ENCODE data around the gene SLC5A3.

Gene SLC5A3

DNA sequence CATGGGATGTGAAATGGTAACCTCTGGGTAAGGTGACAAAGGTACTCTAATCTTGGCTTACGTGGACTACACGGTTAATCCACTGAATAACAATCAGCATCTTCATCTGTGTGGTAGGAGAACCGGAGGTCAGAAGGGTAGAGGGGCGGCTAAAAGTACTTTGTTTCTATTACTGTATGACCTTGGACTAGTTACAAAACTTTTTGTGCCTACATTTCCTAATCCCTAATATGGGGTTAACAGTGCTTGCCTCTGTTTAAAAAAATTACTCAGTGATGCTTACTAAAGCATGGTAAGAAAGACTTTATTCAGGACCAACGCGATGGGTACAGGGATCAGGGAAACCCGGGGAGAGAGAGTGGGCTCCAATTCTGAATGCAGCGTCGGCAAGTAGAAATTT is 1.7 kb upstream of the SLC5A3 start:
- no peak for DNase-seq (ENCODE audit: low read depth)

GRCh38 chr21:34072145-34073031 is 990 bp upstream of the SLC5A3 start:
- DNase-seq (ENCODE audit: low read depth), result no peak

DNA sequence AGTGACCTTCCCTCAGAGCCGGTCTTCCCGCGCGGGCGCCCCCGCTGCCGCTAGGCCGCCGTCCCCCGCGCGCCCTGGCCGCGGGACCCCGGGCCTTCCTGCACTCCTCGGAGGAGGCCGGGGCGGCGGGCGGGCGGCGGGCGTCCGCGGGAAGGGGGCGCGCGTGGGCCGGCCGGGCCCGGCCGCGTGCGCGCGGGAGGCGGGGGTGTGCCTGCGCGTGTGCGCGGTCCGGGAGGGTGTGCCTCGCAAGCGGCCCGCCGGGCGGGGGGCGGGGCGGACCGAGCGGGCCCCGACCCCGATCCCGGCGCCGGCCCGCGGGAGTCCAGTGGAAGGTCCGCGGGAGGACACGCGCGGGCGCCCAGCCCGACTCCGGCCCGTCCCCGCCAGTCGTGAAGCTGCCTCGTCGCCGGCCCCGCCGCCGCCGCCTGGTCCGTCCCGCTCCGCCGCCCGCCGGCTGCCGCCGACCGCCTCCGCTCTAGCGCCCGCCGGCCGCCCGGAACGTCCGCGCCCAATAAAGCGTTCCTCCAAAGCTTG is 438 bp downstream of the SLC5A3 start:
- DNase-seq (ENCODE audit: low read depth), result no peak

GRCh38 chr21:34074283-34075090 is 1.1 kb downstream of the SLC5A3 start:
- DNase-seq (ENCODE audit: low read depth), result no peak

GRCh38 chr21:34075091-34075425 is 1.7 kb downstream of the SLC5A3 start:
- DNase-seq (ENCODE audit: low read depth), result no peak

- no peak for DNase-seq (ENCODE audit: low read depth)
Observed at GRCh38 chr21:34075760-34076660, 2.6 kb downstream of the SLC5A3 start.

GRCh38 chr21:34076835-34077234 is 3.5 kb downstream of the SLC5A3 start:
- no peak for DNase-seq (ENCODE audit: low read depth)

GRCh38 chr21:34077888-34078287 is 4.5 kb downstream of the SLC5A3 start:
- no peak for DNase-seq (ENCODE audit: low read depth)

DNA sequence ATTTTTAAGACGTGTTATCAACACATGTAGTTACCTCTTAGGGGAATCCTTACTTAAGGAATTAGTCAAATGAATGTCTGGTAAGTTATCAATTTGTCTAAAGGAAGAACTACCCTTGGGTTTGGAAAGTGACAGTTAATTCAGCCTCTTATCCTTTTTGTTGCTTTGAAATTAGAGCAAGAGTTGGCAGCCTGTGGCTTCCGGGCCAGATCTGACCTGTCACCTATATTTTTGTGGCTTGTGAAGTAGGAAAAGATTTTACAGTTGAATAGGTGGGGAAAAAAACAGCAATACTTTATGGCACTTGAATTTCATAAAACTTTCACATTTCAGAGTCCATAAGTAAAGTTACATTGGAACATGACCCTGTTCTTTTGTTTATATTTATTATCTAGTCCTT is 5.5 kb downstream of the SLC5A3 start:
- DNase-seq (ENCODE audit: low read depth), result no peak

- no peak for DNase-seq (ENCODE audit: low read depth)
Observed at GRCh38 chr21:34080710-34081109, 7.3 kb downstream of the SLC5A3 start.

DNA sequence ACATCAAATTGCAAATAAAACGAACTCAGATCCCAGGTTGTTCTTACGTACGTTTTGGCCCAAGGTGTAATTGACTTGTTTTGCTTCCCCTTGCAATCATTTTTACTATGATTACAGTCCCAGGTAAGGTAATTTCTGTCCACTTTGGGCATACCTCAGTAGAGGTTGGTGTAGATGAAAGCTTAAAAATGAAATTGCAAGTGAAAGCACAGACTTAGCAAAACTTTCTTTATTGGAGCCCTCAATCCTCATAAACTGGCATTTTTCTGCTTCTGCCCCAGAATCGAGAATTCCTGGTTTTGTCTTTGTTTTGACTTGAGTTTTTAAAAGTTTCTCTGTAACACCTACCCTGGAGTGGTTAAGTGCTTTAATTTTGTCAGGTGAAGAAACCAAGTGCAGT is 9.4 kb downstream of the SLC5A3 start:
- DNase-seq (ENCODE audit: low read depth), result no peak

GRCh38 chr21:34083357-34083756 is 10.0 kb downstream of the SLC5A3 start:
- DNase-seq (ENCODE audit: low read depth), result no peak

- DNase-seq (ENCODE audit: low read depth), result no peak
Observed at GRCh38 chr21:34085129-34085528, 11.8 kb downstream of the SLC5A3 start.

DNA sequence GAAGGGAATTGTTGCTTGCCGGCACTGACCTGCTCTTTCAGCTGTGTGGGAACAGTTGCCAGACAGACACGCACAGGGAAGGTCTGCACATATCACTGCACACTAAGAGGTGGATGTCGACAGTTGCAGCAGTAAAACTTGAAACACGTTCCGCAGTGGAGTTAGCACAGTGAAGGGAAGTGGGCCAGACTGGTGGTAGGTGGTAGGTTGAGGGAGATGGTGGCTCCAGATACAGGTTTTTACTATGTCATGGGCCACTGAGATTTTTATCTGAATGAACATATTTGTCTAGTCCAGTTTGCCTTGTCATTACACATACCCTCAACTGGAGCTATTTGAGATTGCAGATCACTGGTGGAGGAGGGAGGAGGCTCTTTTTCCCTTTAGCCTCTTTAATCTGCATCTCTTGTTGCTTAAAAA is 13.5 kb downstream of the SLC5A3 start:
- no peak for DNase-seq (ENCODE audit: low read depth)

DNA sequence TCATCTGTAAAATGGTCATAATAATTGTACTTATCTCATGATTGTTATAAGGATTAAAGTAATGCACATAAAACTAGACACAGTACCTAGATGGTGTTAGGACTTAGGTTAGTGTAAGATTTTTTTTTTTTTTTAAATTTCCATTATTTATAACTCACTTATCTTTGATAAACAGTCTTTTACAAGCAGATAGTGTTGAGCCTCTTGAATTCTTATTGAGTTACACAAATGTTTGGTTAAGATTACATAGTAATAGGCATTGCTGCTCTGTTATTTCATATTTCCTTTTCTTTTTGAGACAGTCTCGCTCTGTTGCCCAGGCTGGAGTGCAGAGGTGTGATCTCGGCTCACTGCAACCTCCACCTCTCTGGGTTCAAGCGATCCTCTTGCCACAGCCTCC is 15.4 kb downstream of the SLC5A3 start:
- DNase-seq (ENCODE audit: low read depth), result no peak

- DNase-seq (ENCODE audit: low read depth), result no peak
Observed at GRCh38 chr21:34091032-34091431, 17.7 kb downstream of the SLC5A3 start.

DNA sequence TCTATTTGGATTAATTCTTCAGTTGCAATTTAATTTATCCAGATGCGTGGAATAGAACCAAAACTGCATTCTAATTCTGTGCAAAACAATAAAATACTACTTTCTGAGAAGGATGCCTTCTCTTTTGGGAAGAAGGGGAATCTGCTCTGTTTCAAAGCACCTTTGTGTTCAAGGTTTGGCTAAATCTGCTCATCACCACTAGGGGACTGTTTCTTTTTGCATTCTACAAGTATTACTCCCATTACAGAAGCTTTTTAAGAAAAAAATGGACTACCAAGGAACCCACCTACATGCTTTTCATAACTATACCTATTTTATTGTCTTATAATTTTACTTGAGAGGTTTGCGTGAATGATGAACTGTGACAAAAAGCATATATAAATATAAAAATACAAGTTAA is 18.2 kb downstream of the SLC5A3 start:
- no peak for DNase-seq (ENCODE audit: low read depth)

- no peak for DNase-seq (ENCODE audit: low read depth)
Observed at GRCh38 chr21:34092262-34092921, 19.0 kb downstream of the SLC5A3 start.

DNA sequence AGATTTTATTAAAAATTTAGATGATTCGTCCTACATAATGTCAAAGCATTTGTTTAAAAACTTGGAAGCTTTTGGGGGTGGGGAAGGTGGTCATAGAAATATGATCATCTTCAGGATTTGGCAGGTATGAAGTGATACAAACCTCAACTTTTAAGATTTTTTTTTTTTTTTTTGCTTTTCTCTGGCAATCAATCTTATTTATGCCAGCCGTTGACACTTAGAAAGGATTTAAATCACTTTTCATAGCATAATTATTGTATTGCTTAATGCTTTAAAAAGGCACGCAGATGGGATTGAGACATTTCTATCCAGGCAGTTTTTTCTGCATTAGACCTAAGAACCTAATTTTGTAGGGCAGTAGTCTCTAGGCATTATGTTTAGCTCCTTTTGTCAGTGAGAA is 19.7 kb downstream of the SLC5A3 start:
- DNase-seq (ENCODE audit: low read depth), result no peak

DNA sequence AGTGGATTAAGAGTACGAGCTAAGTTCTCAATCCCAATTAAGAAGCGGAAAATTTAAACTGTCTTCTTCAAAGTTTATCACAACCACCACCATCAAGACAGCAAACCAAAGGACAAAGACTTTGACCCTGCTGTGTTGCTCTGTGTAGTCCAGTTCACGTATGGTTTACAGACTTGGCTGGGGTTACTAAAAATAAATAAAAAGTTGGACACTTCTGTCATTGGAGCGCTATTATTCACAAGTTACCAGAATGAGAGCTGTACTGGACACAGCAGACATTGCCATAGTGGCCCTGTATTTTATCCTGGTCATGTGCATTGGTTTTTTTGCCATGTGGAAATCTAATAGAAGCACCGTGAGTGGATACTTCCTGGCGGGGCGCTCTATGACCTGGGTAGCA is 21.6 kb downstream of the SLC5A3 start:
- DNase-seq (ENCODE audit: low read depth), result no peak

- no peak for DNase-seq (ENCODE audit: low read depth)
Observed at GRCh38 chr21:34097442-34097841, 24.1 kb downstream of the SLC5A3 start.

- no peak for DNase-seq (ENCODE audit: low read depth)
Observed at GRCh38 chr21:34100337-34100736, 27.0 kb downstream of the SLC5A3 start.

Measured in stimulated activated CD8-positive, alpha-beta memory T cell treated with anti-CD3 and anti-CD28 coated beads, Interleukin-7, amount 100 ng/mL, for 24 hours (primary cell).